ENCODE data around the gene PLEKHH1. TPM values are rescaled to one million over a fixed set of nuclear protein-coding genes. Genes with fewer than 3 reads are reported as not detected.

PLEKHH1 gene
- total and polyA plus RNA-seq, 11 donors, result 2.4 to 9.2 (median 5.2) TPM

DNA sequence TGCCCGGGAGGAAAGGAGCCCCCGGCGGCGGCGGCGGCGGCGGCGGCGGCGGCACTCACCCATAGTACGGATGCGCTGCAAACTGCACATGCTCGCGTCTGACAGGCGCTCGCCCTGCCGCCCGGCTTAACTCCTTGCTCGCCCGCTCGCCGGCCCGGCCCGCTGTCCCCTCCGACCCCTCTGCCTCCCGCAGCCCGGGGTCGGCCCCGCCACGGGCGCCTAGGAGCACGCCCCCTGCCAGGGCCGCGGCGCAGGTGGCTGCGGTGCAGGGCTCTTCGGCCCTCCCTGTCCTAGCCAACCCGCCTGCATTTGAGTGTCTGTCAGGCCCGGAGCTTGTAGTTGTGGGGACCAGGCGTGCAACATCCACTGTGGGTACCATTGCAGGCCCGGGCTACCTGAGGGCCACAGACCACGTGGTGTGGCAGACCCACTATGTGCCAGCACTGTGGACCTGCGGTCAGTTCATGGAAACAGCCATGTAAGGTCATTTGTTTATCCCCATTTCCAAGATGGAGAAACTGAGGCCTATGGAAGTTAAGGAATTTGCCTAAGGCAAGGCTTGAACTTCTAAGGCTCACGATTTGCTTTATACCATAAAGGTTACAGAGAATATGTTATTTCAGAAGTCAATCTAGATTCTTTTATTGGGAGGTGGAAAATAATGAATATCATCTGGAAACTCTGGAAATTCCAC, 17.6 kb upstream of the PLEKHH1 start:
- intact Hi-C loops (cut with DNase I), result loop anchor here in 1 of 10 donors (5.0 kb wide), 1 partner anchor 88 kb away; no protein-coding TSS in a partner anchor
- DNase-seq (peak in 2 of 5 donors; percentile 38 to 72), ATAC-seq (peak in 2 of 4 donors; percentile 46 to 47)
- Histone ChIP-seq H3K4me1 (peaks cover 0 to 31% (median 7%) of the 10 kb centered on the region in 12 donors), H3K4me3 (peak overlapping the region; percentile 58 to 96 (median 91)), H3K9me3 (no peaks in the 10 kb centered on the region), H3K36me3 (no peaks in the 10 kb centered on the region), H3K27ac (peak overlapping the region in 1 of 12 donors; percentile 87), H3K27me3 (peaks cover 0 to 23% (median 0%) of the 10 kb centered on the region in 9 donors)
- TF ChIP-seq, protein P1, sequence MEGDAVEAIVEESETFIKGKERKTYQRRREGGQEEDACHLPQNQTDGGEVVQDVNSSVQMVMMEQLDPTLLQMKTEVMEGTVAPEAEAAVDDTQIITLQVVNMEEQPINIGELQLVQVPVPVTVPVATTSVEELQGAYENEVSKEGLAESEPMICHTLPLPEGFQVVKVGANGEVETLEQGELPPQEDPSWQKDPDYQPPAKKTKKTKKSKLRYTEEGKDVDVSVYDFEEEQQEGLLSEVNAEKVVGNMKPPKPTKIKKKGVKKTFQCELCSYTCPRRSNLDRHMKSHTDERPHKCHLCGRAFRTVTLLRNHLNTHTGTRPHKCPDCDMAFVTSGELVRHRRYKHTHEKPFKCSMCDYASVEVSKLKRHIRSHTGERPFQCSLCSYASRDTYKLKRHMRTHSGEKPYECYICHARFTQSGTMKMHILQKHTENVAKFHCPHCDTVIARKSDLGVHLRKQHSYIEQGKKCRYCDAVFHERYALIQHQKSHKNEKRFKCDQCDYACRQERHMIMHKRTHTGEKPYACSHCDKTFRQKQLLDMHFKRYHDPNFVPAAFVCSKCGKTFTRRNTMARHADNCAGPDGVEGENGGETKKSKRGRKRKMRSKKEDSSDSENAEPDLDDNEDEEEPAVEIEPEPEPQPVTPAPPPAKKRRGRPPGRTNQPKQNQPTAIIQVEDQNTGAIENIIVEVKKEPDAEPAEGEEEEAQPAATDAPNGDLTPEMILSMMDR (IDR thresholded peaks at IDR 0.05), result no peak
- TF ChIP-seq POLR2A (IDR thresholded peaks at IDR 0.05), result no peak
- WGBS, 4 donors, result 8 to 40% (median 13%) methylated on average over 6 to 45 of the region's 45 CpGs

DNA sequence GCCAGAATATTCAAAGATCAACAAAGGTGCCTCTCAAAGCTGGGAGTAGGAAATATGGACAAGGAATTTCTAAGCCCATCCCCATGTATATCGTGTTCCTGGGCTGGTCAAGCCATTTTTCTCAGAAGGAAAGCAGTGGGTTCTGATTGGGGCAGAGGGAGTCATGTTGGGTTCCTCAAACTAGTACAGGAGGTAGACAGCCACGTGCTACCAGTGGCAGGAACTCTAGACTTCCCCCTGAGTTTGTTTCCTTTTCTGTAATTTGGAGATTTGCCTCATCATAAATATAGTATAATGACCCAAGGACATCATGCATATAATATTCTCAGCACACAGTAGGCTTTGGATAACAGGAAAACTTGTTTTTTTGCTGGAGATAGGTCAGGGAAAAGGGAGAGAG, 16.4 kb upstream of the PLEKHH1 start:
- H3K36me3 ChIP-seq, result no peaks in the 10 kb centered on the region
- H3K27ac ChIP-seq, result no peak overlapping the region
- 41 to 56% (median 53%) methylated on average over 2 of the region's 2 CpGs for WGBS, 4 donors
- H3K27me3 ChIP-seq, result peaks cover 0 to 26% (median 0%) of the 10 kb centered on the region in 9 donors
- H3K9me3 ChIP-seq, result no peaks in the 10 kb centered on the region
- no peak for DNase-seq
- TF ChIP-seq, protein P1 (IDR thresholded peaks at IDR 0.05), result no peak
- TF ChIP-seq POLR2A (IDR thresholded peaks at IDR 0.05), result no peak
- H3K4me3 ChIP-seq, result no peak overlapping the region
- intact Hi-C loops (cut with DNase I), result loop anchor here in 1 of 10 donors (5.0 kb wide), 1 partner anchor 89 kb away; no protein-coding TSS in a partner anchor
- H3K4me1 ChIP-seq, result peaks cover 0 to 31% (median 7%) of the 10 kb centered on the region in 12 donors
- ATAC-seq, result peak in 1 of 4 donors; percentile 27

DNA sequence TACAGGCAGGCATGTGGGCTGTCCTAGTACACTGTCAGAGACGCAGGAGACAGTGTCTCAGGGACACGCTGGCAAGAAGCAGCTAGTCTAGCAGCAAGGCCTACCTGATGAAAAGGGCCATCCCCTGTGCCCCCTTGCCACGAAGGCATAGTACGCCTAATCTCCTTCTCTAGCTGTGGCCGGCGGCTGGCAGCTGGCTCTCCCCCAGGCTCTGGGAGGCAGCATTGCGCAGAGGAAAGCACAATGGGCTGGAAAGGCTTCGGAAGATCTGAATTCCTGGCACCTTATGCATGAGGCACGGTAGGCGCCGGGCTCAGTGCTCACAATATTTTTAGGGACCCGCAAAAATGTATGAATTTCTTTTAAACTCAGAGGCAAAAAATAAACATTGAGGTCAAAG, 16.0 kb upstream of the PLEKHH1 start:
- Histone ChIP-seq H3K4me1 (peaks cover 0 to 31% (median 7%) of the 10 kb centered on the region in 12 donors), H3K4me3 (no peak overlapping the region), H3K27ac (no peak overlapping the region), H3K9me3 (no peaks in the 10 kb centered on the region), H3K27me3 (peaks cover 0 to 29% (median 0%) of the 10 kb centered on the region in 9 donors), H3K36me3 (no peaks in the 10 kb centered on the region)
- TF ChIP-seq POLR2A (IDR thresholded peaks at IDR 0.05), result no peak
- TF ChIP-seq, protein P1 (IDR thresholded peaks at IDR 0.05), result peak in 4 of 12 donors; percentile 7 to 31 (median 18)
- DNase-seq (peak in 4 of 5 donors; percentile 27 to 67 (median 46)), ATAC-seq (peak in 3 of 4 donors; percentile 58 to 76 (median 70))
- intact Hi-C loops (cut with DNase I), result loop anchor here in 1 of 10 donors (5.0 kb wide), 1 partner anchor 90 kb away; no protein-coding TSS in a partner anchor
- WGBS, 4 donors, result 22 to 35% (median 26%) methylated on average over 12 of the region's 12 CpGs

DNA sequence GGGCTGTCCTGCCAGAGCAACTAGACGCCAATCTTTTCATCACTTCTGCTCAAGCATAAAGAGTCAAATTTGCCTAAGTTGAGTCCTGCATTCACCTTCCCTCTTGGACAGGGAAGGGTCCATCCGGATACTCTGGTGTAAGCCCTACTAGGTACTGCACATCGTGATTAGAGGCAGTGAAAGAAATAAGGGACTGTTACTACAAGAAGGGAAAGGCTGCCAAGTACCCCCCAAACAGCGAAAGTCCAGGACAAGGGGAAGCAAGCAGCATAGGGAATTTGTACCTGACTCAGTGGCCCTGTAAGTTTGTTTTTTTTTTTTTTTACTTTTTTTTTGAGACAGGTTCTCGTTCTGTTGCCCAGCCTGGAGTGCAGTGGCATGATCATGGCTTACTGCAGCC, 13.7 kb upstream of the PLEKHH1 start:
- no peak for DNase-seq
- Histone ChIP-seq H3K9me3 (no peaks in the 10 kb centered on the region), H3K36me3 (no peaks in the 10 kb centered on the region), H3K4me3 (no peak overlapping the region), H3K4me1 (peaks cover 0 to 24% (median 5%) of the 10 kb centered on the region in 12 donors), H3K27ac (no peak overlapping the region), H3K27me3 (peaks cover 0 to 35% (median 0%) of the 10 kb centered on the region in 9 donors)
- 84 to 92% (median 86%) methylated on average over 5 of the region's 5 CpGs for WGBS, 4 donors
- intact Hi-C loops (cut with DNase I), result loop anchor here in 1 of 10 donors (5.0 kb wide), 1 partner anchor 92 kb away; no protein-coding TSS in a partner anchor
- no peak for ATAC-seq
- TF ChIP-seq POLR2A (IDR thresholded peaks at IDR 0.05), result no peak
